A549 (cell line): ENCODE results near the gene PJVK. TPM values are rescaled to one million over a fixed set of nuclear protein-coding genes. Genes with fewer than 3 reads are reported as not detected.

Experiments
- ATAC-seq, 2 experiments: fragments of 200-7000 bp in 1 of 2; fragments of >200 bp in 1 of 2; cut with Nextera tagmentation in 1 of 2; cut with Tn5 transposase in 1 of 2; 3 replicates each; pipeline versions ENCODE4 v1.8.0 to v1.9.1; 2018 to 2020; ENCODE audit warnings: mild to moderate bottlenecking in 1 of 2, moderate library complexity in 1 of 2
- CTCF ChIA-PET: fragments of 300-600 bp; sonication (Branson Sonifier 250); formaldehyde crosslinking; extraction: SDS; loops from one replicate; lab custom pipeline; 2021; ENCODE audit warnings: antibody characterized with exemption, inconsistent platforms; lab: Yijun Ruan, JAX
- POLR2A ChIA-PET: fragments of 350-600 bp; formaldehyde crosslinking; extraction: SDS; loops from one replicate; lab custom pipeline; 2021; ENCODE audit warnings: antibody characterized with exemption, inconsistent platforms; lab: Yijun Ruan, JAX
- DNase-seq, 2 experiments: peaks; one replicate each; pipeline versions ENCODE4 v3.0.0 to v3.0.0-alpha.2; 2011 to 2016; ENCODE audit warnings: low read depth in 1 of 2, low spot score in 1 of 2
- FAIRE-seq: peaks from 2 replicates; lab custom pipeline; 2011; peaks lifted over from hg19 to GRCh38; lab: Jason Lieb, UNC
- H3K27ac ChIP-seq, 2 experiments: fragments of >200 bp; sonication (Bioruptor Twin); formaldehyde crosslinking; 3 replicates each; pipeline ENCODE4 v1.5.1; 2016 to 2017
- H3K4me1 ChIP-seq: fragments of >200 bp; sonication (Bioruptor Twin); formaldehyde crosslinking; 3 replicates; pipeline ENCODE4 v1.6.1; 2016
- H3K4me2 ChIP-seq: fragments of >200 bp; sonication (Bioruptor Twin); formaldehyde crosslinking; 3 replicates; pipeline ENCODE4 v1.6.1; 2016
- H3K4me3 ChIP-seq: fragments of >200 bp; sonication (Bioruptor Twin); formaldehyde crosslinking; 3 replicates; pipeline ENCODE4 v1.5.1; 2016
- H3K9me3 ChIP-seq: fragments of >200 bp; sonication (Bioruptor Twin); formaldehyde crosslinking; 3 replicates; pipeline ENCODE4 v1.6.1; 2016
- ATOH8 ChIP-seq: fragments of 250-450 bp; sonication (Bioruptor Pico); IDR thresholded peaks from 2 replicates; pipeline ENCODE4 v1.5.0; 2020; ENCODE audit warnings: low read depth, mild to moderate bottlenecking, moderate library complexity
- CBX2 ChIP-seq: fragments of 200-600 bp; sonication (generic); IDR thresholded peaks from 2 replicates; pipeline ENCODE4 v1.6.1; 2016; ENCODE audit warnings: low read depth, mild to moderate bottlenecking, borderline replicate concordance
- CHD2 ChIP-seq: fragments of 150-350 bp; IDR thresholded peaks from 2 replicates; pipeline ENCODE4 v1.6.1; 2014; ENCODE audit warnings: low read length; ENCODE audit not compliant: partially characterized antibody
- CTCF ChIP-seq: fragments of >200 bp; sonication (Bioruptor Twin); formaldehyde crosslinking; IDR thresholded peaks from 3 replicates; pipeline ENCODE4 v1.5.1; 2016
- EHF ChIP-seq: fragments of 250-450 bp; sonication (Bioruptor Pico); IDR thresholded peaks from 2 replicates; pipeline ENCODE4 v1.5.0; 2020; ENCODE audit warnings: mild to moderate bottlenecking
- EHMT2 ChIP-seq: fragments of 200-600 bp; sonication (generic); IDR thresholded peaks from 2 replicates; pipeline ENCODE4 v1.6.1; 2016; ENCODE audit warnings: antibody characterized with exemption, low read depth, mild to moderate bottlenecking, moderate library complexity
- ELK1 ChIP-seq: fragments of 150-350 bp; IDR thresholded peaks from 2 replicates; pipeline ENCODE4 v1.6.1; 2014; ENCODE audit warnings: low read depth, mild to moderate bottlenecking, low read length
- EP300 ChIP-seq, 2 experiments: fragments of >200 bp; sonication (Bioruptor Twin); formaldehyde crosslinking; IDR thresholded peaks; 2 replicates in 1 of 2; 3 replicates in 1 of 2; pipeline ENCODE4 v1.6.1; 2016 to 2017
- ESRRA ChIP-seq: fragments of 150-350 bp; IDR thresholded peaks from 2 replicates; pipeline ENCODE4 v1.6.1; 2014; ENCODE audit warnings: mild to moderate bottlenecking, low read length, borderline replicate concordance
- FOSL2 ChIP-seq, 2 experiments: fragments of 450-650 bp in 1 of 2; fragments of >200 bp in 1 of 2; sonication (Bioruptor Twin) in 1 of 2; formaldehyde crosslinking; IDR thresholded peaks; 2 replicates each; pipeline versions ENCODE4 v1.5.0 to v1.6.1; 2016 to 2020; ENCODE audit warnings: mild to moderate bottlenecking in 1 of 2, moderate library complexity in 1 of 2
- HDAC2 ChIP-seq: fragments of 200-600 bp; sonication (generic); IDR thresholded peaks from 2 replicates; pipeline ENCODE4 v1.6.1; 2016
- HMGXB4 ChIP-seq: fragments of 250-450 bp; sonication (Bioruptor Pico); IDR thresholded peaks from 2 replicates; pipeline ENCODE4 v1.5.0; 2021; ENCODE audit warnings: mild to moderate bottlenecking, moderate library complexity, borderline replicate concordance
- HOXB13 ChIP-seq: fragments of 250-450 bp; sonication (Bioruptor Pico); IDR thresholded peaks from 2 replicates; pipeline ENCODE4 v1.5.0; 2020; ENCODE audit warnings: low read depth, mild to moderate bottlenecking, moderate library complexity
- HOXB5 ChIP-seq: fragments of 250-450 bp; sonication (Bioruptor Pico); IDR thresholded peaks from 2 replicates; pipeline ENCODE4 v1.5.0; 2020; ENCODE audit warnings: mild to moderate bottlenecking, moderate library complexity
- JUNB ChIP-seq: fragments of >200 bp; sonication (Bioruptor Twin); formaldehyde crosslinking; IDR thresholded peaks from 2 replicates; pipeline ENCODE4 v1.6.1; 2016
- KDM1A ChIP-seq: fragments of 200-600 bp; sonication (generic); IDR thresholded peaks from 2 replicates; pipeline ENCODE4 v1.6.1; 2016; ENCODE audit warnings: low read depth, mild to moderate bottlenecking
- KDM5A ChIP-seq: fragments of 200-600 bp; sonication (generic); IDR thresholded peaks from 2 replicates; pipeline ENCODE4 v1.6.1; 2016; ENCODE audit warnings: antibody characterized with exemption, mild to moderate bottlenecking
- MAZ ChIP-seq: fragments of 150-350 bp; IDR thresholded peaks from 2 replicates; pipeline ENCODE4 v1.6.1; 2014; ENCODE audit warnings: antibody characterized with exemption, low read depth, low read length, borderline replicate concordance
- MYC ChIP-seq: IDR thresholded peaks from 2 replicates; pipeline ENCODE4 v1.6.1; 2012; ENCODE audit warnings: mild to moderate bottlenecking, inconsistent platforms, low read length, improper control_type of control experiment, borderline replicate concordance
- NFE2L2 ChIP-seq: fragments of 150-350 bp; conservative IDR thresholded peaks from 2 replicates; pipeline ENCODE4 v1.6.1; 2014; ENCODE audit warnings: low read length
- NPAS2 ChIP-seq: fragments of 250-450 bp; sonication (Bioruptor Pico); IDR thresholded peaks from 2 replicates; pipeline ENCODE4 v1.8.0; 2022; ENCODE audit warnings: mild to moderate bottlenecking, moderate library complexity, borderline replicate concordance
- NR3C1 ChIP-seq: fragments of >200 bp; sonication (Bioruptor Twin); formaldehyde crosslinking; IDR thresholded peaks from 3 replicates; pipeline ENCODE4 v1.6.1; 2017
- POLR2A ChIP-seq: IDR thresholded peaks from 2 replicates; pipeline ENCODE4 v1.6.1; 2012; ENCODE audit warnings: mild to moderate bottlenecking, low read length
- POLR2AphosphoS2 ChIP-seq: conservative IDR thresholded peaks from 2 replicates; pipeline ENCODE4 v1.6.1; 2012; ENCODE audit warnings: low read length, improper control_type of control experiment, inconsistent platforms
- RARB ChIP-seq: fragments of 250-450 bp; sonication (Bioruptor Pico); IDR thresholded peaks from 2 replicates; pipeline ENCODE4 v1.8.0; 2021; ENCODE audit warnings: mild to moderate bottlenecking, moderate library complexity
- RCOR1 ChIP-seq: fragments of 150-350 bp; IDR thresholded peaks from 2 replicates; pipeline ENCODE4 v1.6.1; 2014; ENCODE audit warnings: antibody characterized with exemption, low read length, low read depth
- RFX5 ChIP-seq: fragments of 450-650 bp; IDR thresholded peaks from 2 replicates; pipeline ENCODE4 v1.7.1; 2014; ENCODE audit warnings: antibody characterized with exemption, mild to moderate bottlenecking, moderate library complexity
- RNF2 ChIP-seq: fragments of 200-600 bp; sonication (generic); IDR thresholded peaks from 2 replicates; pipeline ENCODE4 v1.6.1; 2016; ENCODE audit warnings: low read depth, mild to moderate bottlenecking, antibody characterized with exemption, moderate library complexity, borderline replicate concordance
- SREBF2 ChIP-seq: fragments of 450-650 bp; IDR thresholded peaks from 2 replicates; pipeline ENCODE4 v1.6.1; 2014; ENCODE audit warnings: mild to moderate bottlenecking, moderate library complexity
- TFCP2L1 ChIP-seq: fragments of 250-450 bp; sonication (Bioruptor Pico); IDR thresholded peaks from 2 replicates; pipeline ENCODE4 v1.5.0; 2021; ENCODE audit warnings: mild to moderate bottlenecking
- USF2 ChIP-seq: fragments of 450-650 bp; IDR thresholded peaks from 2 replicates; pipeline ENCODE4 v1.6.1; 2014; ENCODE audit warnings: antibody characterized with exemption
- ZC3H11A ChIP-seq: fragments of 450-650 bp; IDR thresholded peaks from 2 replicates; pipeline ENCODE4 v1.6.1; 2014; ENCODE audit warnings: antibody characterized with exemption, mild to moderate bottlenecking
- ZFP36 ChIP-seq: fragments of 450-650 bp; IDR thresholded peaks from 2 replicates; pipeline ENCODE4 v1.6.1; 2014; ENCODE audit warnings: borderline replicate concordance; ENCODE audit not compliant: partially characterized antibody
- ZNF302 ChIP-seq: fragments of 250-450 bp; sonication (Bioruptor Pico); IDR thresholded peaks from 2 replicates; pipeline ENCODE4 v1.9.0; 2021; ENCODE audit warnings: inconsistent platforms, mild to moderate bottlenecking, moderate library complexity
- WGBS: methylation state at CpG from one replicate; pipeline ENCODE4 v1.1.6; 2017; ENCODE audit errors: missing lambda C conversion rate; 5-methylcytosine and 5-hydroxymethylcytosine counted together
- polyA minus RNA-seq: library from RNA; depleted of rRNA, polyadenylated mRNA; stranded (reverse); fragments of >200 nt; gene quantifications from 2 replicates; pipeline ENCODE4 v1.2.3, GENCODE V29; 2011; rRNA and poly(A)+ RNA removed
- polyA plus RNA-seq, 4 experiments: library from polyadenylated mRNA; depleted of rRNA in 3 of 4; stranded (reverse); fragments of >200 nt; fragmentation: RNase III in 1 of 4; extraction: RNeasy Plus Mini Kit Qiagen cat#74134 plus additional on column Dnase treatment in 1 of 4; gene quantifications; 2 replicates in 3 of 4; 3 replicates in 1 of 4; pipeline ENCODE4 v1.2.3, GENCODE V29; 2011 to 2017

PJVK gene
- 7.9 and 10.1 TPM in 2 replicates for polyA plus RNA-seq (2011; rRNA removed)
- 0.84 and 1.0 TPM in 2 replicates for polyA plus RNA-seq (2012; cell fraction: cytosol; rRNA removed)
- 1.8 and 2.9 TPM in 2 replicates for polyA plus RNA-seq (2012; cell fraction: nucleus; rRNA removed)
- 3.6 to 5.1 TPM (median 3.6 TPM) in 3 replicates for polyA plus RNA-seq (2017; fragmentation: RNase III; extraction: RNeasy Plus Mini Kit Qiagen cat#74134 plus additional on column Dnase treatment)
- 2.5 and 2.7 TPM in 2 replicates for polyA minus RNA-seq

GRCh38 chr2:178450774-178451525 lies at the start of gene PJVK, which contains the start of gene PRKRA:
PJVK (plus strand) TSS chr2:178451378; CDS start chr2:178453410, 2,032 bp downstream.
PRKRA (minus strand) TSS chr2:178451175; CDS start chr2:178451030, 145 bp downstream.
- ChIA-PET POLR2A (interaction anchor here (0.5 to 2.0 kb wide), 29 partner anchors 8 to 677 kb away, joined by 3 to 35 read pairs (median 4); partner anchors contain the start of genes FKBP7, OSBPL6 and PLEKHA3), CTCF (interaction anchor here (1.1 to 1.6 kb wide), 6 partner anchors 9 to 366 kb away, joined by 3 to 5 read pairs (median 4); no protein-coding TSS in a partner anchor)
- DNase-seq (peak; percentile 72 to 98), ATAC-seq (peak; percentile 90 to 97), FAIRE-seq (no peak)
- Histone ChIP-seq H3K4me3 (peak within 1 kb of the TSS; percentile 61), H3K27ac (peak within 1 kb of the TSS; percentile 92 to 97), H3K4me1 (peaks cover 11% of the 10 kb centered on the region; the same call in 2 of the 3 replicates), H3K4me2 (peak within 1 kb of the TSS; percentile 96), H3K9me3 (no peaks in the 10 kb centered on the region)
- 9% methylated on average over 41 of the region's 76 CpGs for WGBS
- TF ChIP-seq RCOR1, result no peak
- TF ChIP-seq CTCF, result no peak
- TF ChIP-seq ESRRA, result no peak
- no peak for TF ChIP-seq NFE2L2
- no peak for TF ChIP-seq ELK1
- no peak for TF ChIP-seq USF2
- TF ChIP-seq JUNB, result no peak
- no peak for TF ChIP-seq RNF2
- no peak for TF ChIP-seq EHF (CRISPR knock-in tag)
- no peak for TF ChIP-seq KDM1A
- TF ChIP-seq HOXB5, result no peak
- TF ChIP-seq FOSL2 (IDR thresholded peaks at IDR 0.05), result no peak
- TF ChIP-seq FOSL2 (CRISPR knock-in tag; IDR thresholded peaks at IDR 0.05), result peak; percentile 18; the same call in 1 of the 2 replicates
- TF ChIP-seq ATOH8, result no peak
- no peak for TF ChIP-seq HDAC2
- no peak for TF ChIP-seq RFX5
- TF ChIP-seq MAZ, result peak; percentile 84
- TF ChIP-seq MYC, result peak; percentile 74; the same call in 1 of the 2 replicates
- TF ChIP-seq EHMT2, result no peak
- peak; percentile 94 for TF ChIP-seq POLR2A
- no peak for TF ChIP-seq ZFP36
- TF ChIP-seq CBX2, result no peak
- no peak for TF ChIP-seq KDM5A
- TF ChIP-seq RARB (CRISPR knock-in tag), result no peak
- no peak for TF ChIP-seq NR3C1
- no peak for TF ChIP-seq HOXB13 (CRISPR knock-in tag)
- TF ChIP-seq HMGXB4, result no peak
- TF ChIP-seq TFCP2L1 (CRISPR knock-in tag), result peak; percentile 45; the same call in 1 of the 2 replicates
- TF ChIP-seq SREBF2, result no peak
- no peak; the same call in 1 of the 2 replicates for TF ChIP-seq POLR2AphosphoS2
- TF ChIP-seq ZC3H11A, result no peak
- no peak for TF ChIP-seq EP300 (IDR thresholded peaks at IDR 0.05)
- TF ChIP-seq CHD2, result no peak
- TF ChIP-seq NPAS2 (CRISPR knock-in tag), result no peak
- TF ChIP-seq ZNF302, result no peak
